Stimulated activated CD8-positive, alpha-beta memory T cell treated with anti-CD3 and anti-CD28 coated beads, Interleukin-15, amount 100 ng/mL, for 48 hours (primary cell): Measurements from ENCODE around the gene NEO1.

Experiments
- DNase-seq, 2 donors: peaks; one replicate each; pipeline ENCODE4 v3.0.0-alpha.2; 2020; ENCODE audit warnings: low read depth in 2 of 2

The NEO1 gene

DNA sequence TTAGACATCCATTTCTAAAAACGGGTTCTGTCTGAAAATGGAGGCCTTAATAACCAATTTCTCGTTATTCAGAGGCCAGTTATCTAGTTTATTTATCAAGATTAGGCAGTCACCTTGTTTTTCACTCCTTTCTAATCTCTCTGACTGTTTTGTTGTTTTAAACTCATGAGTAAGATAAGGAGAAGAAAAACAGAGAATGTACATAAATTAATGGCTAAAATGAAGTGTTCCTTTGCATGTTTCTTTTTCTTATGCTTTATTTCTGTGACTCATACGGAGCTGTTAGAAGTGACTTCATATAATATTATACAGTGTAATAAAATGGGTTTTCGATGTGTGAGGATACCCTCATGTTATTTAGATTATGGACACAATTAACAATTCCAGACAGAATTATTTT is 22.0 kb downstream of the NEO1 start:
- no peak for DNase-seq

DNA sequence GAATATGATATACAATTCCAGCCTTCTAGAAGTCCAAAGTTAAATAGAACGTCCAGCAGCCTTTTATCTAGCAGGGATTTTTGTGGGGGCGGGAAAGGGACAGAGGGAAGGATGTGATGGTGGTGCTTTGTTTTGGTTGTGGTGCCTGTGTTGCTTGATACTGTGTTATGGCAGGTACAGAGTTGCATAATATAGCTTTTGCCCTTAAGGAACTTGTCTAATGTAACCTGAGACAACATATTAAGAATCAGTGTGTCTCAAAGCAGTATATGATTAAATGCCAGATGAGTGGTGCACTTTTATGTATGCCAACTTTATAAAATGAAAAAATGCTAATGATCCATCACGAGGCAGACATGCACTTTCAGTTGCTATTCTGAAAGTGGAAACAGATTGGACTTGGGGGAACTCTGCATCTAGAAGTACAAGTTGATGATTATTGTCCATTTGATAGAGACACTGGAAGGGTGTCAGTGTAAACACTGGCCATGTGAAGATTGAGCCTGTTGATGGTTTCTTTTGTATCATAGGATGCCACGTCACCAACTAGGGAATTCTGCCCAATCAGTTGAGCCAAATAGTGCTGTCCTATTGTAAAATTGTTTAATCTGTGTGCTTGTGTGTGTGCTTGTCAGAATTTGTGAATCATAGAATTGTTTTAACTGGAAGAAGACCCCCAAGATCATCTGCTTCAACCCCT is 23.0 kb downstream of the NEO1 start:
- no peak for DNase-seq

DNA sequence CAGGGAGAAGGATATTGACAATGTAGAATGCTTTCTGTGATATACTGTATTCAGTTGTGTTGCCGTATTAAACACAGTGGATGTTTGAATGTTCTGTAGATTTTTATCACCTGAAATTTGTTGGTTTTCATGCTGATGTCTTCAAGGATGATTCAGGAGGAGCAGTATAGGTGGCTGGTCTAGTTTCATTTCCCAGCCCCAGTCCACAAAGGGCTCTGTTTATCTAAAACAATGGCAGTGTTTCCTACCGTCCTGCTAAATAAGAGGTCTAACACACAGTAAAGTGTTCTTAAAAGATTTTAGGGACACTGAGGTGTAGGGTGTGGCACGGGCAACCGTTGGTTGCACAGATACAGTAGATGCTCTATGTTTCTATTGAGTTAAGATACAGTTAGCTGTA is 26.0 kb downstream of the NEO1 start:
- no peak for DNase-seq

DNA sequence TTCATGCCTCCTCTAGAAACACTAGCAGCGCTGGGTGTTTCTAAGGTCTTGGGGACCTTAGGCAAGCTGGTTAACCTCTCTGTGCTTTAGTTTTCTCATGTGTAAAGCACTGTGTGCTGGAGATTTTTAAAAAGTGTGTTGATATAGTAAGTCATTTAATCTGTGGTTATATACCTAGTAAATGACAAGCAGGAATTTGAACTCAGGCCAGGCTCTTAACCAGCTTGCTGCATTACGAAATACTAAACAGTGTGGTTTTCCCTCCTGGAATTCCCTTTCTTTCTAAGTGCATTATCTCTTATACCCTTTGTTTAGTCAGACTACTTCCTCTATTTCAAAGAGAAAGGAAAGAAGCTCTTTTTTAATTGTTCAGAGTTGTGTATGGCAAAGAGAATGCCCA is 26.5 kb downstream of the NEO1 start:
- no peak for DNase-seq

DNA sequence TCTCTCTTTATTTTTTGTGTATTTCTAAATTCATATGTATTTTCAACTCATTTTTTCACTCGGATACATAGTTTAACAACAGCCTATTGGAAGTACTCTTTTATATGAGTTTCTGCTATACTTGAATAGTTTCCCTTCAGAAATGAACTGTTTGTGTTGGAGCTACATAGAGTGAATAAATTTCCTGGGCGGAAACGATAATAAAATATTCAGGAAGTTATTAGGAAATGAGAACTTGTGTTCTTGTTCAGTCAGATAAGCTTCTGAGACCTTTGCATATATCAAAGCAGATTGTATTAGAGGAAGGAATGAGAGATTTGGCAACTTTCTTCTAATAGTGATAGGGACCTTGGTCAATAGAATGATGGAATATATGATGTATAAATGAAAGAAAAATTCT is 27.3 kb downstream of the NEO1 start:
- DNase-seq, result no peak

DNA sequence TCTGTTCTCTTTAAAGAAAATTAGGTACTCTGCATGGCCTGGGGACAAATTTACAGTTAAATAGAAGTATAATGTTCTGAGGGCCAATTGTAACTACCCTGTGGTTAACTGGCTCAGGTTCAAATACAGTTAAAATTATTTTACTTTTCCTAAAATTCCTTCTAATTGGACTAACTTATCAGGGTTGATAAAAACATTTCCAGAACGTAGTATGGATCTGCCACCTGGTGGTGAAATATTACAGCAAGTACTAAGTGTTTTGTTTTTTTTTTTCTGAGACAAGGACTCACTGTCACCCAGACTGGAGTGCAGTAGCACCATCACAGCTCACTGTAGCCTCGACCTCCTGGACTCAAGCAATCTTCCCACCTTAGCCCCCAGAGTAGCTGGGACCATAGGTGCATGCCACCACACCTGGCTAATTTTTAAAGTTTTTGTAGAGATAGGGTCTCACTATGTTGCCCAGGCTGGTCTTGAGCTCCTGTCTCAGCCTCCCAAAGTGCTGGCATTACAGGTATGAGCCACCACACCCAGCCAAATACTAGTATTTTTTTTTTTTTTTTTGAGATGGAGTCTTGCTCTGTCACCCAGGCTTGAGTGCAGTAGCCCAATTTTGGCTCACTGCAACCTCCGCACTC is 29.2 kb downstream of the NEO1 start:
- DNase-seq, result no peak

DNA sequence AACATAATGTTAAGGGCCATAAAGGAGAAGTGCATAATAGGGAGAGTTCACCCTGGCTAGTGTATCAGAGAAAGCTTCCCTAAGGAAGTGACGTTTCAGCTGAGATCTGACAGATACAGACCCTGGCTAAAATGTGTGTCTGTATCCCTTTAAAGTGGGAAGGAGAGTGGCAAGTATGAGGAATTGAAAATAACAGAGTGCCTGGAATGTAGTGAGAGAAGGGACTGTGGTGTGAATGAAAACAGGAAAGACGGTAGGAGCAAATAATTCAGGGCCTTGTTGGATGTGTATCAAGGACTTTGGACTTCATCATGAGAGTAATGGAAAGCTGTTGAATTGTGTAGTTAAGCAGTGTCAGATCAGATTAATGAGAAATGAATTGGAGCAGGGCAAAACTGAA is 30.5 kb downstream of the NEO1 start:
- no peak for DNase-seq

DNA sequence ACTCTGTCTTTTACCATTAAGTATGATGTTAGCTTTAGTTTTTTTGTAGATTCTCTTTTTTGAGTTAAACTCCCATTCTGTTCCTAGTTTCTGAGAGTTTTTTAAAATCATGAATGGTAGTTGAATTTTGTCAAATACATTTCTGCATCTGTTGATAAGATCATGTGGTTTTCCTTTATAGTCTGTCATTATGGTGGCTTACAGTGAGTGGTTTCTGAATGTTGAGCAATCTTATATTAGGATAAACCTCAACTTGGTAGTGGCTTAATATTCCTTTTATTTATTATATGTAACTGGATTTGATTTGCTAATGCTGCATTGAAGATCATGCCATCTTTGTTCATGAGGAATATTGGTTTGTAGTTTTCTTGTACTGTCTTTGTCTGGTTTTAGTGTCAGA is 34.8 kb downstream of the NEO1 start:
- no peak for DNase-seq

DNA sequence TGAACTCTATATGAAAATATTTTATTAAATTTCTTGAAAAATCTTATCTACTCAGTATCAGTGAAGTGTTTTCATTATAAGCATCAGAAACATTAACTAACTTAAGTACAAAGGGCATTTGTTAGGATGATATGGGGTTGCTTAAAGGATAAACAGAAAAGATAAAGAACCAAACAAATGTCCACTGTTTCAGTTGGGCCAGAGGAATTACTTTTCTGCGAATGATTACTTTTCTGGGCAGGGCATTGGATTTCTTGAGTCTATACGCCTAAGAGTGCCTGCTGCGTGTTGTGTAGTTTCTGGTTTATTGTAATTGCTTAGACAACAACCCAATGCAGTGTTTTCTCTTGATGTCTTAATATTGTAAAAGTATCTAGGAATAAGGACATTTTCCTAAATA is 52.8 kb downstream of the NEO1 start:
- no peak for DNase-seq

DNA sequence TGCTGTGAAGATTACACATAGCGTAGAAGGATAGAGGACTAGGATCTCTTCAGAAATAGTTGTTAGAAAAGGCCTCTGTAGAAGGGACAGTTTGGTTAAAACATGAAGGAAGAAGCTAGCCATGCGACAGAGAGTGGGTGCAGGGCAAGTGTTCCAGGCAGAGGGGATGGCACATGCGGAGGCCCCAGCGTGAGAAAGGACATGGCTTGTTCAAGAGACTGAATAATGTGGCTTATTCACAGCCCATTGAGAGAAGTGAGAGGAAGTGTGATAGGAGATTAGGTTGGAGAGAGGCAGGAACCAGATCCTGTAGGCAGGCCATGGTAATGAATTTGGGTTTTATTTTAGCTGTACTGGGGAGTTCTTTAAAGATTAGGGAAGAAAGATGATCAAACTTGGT is 56.4 kb downstream of the NEO1 start:
- DNase-seq, result no peak

DNA sequence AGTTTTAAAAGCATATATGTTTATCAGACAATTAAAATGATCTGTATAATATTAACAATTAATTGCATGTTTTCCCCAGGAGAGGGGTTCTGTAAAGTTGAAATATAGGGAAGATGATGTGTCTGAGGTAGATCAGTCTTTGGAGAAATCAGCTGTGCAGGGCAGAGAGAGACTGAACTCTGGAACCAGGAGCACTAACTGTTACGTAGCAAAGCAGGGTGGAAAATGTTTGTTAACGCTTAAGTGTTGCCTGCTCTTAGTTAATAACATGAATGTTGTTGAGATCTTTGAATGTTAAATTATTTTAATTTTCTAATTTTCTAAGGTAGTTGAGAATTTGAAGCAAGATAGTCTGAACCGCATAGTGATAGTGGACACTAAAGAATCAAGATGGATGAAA is 57.5 kb downstream of the NEO1 start:
- no peak for DNase-seq

DNA sequence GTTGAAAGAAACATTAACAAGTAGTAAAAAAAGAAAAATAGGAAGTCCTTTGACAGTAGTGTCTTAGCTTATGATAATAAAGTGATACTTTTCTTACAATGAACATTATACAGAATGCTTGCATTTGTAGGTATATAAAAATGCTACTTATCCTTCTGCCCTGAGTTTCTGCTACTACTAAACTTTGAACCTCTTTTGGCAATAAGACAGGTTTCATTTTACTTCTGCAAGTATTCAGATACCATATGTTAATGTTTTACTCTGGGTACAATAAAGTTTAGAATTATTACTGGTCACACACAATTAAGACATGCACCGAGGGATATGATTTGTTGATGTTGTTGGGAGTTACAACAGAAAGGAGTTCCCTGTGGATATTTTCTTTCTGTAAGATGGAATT is 57.9 kb downstream of the NEO1 start:
- no peak for DNase-seq

DNA sequence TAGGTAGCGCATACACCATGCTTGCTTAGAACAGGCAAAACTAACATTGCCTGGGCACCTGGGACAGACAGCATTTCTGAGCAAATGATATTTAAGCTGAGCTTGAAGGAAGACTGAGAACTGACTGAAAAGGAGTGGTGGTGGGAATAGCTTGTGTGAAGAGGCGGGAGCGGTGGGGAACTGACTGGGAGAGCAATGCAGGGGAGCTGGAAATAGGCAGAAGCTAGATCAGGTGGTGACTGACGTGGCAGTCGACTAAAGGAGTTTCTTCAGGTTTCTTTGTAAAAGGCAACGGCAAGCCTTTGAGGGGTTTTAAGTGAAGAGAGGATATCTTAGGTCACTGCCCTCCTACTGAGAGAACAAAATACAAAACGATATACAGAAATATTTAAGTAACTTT is 61.8 kb downstream of the NEO1 start:
- DNase-seq, result no peak

DNA sequence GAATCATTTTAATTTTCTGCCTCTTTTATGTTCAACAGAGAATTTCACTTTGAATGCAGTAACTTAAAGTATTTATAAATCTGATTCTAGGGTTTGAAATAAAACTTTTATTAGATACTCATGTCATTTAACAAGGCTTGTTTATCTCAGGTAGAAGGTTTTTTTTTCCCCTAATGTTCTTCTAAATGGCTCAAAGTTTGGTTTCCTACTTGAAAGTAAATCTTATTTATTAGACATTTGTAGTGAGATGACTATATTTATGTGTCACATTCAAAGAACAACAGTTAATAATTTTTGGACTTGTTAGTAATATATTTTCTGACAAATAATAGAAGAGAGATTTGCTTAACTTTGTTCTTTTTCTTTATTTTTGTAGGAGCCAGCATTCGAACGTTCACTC is 63.9 kb downstream of the NEO1 start:
- no peak for DNase-seq

DNA sequence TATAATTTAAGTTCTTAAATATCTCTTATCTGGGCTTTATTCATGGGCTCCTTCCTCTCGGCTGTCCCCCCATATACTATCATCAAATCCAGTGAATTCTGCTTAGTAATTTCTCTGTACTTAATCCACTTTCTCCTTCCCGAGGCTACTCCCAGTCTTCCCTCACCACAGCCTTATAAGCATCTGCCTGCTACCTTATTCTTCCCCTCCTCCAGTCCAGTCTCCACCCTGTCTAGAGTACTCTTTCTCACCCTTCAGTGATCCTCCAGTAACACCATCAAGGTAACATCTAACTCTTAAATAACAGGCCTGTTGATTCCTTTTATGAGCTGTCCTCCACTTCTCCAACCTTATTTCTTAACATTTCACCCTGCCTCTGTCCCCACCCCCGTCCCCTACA is 65.8 kb downstream of the NEO1 start:
- no peak for DNase-seq

DNA sequence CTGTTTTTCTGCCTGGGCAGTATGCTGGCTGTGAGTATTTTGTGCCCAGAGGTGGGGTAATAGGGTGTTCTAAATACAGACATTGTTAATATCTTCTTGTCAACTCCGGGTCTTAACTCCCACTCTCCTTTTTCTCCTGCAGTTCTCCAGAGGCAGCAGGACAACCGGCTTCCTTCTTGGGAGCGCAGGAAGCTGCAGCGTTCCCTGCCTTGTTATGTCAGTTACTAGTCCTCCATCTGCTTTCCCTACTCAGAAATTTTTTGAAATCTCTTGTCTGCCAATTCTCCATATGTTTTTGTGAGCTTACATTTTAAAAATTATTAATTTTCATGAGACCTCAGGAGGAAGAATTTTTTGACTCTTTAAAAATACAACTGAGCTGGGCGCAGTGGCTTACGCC is 67.2 kb downstream of the NEO1 start:
- DNase-seq, result no peak

DNA sequence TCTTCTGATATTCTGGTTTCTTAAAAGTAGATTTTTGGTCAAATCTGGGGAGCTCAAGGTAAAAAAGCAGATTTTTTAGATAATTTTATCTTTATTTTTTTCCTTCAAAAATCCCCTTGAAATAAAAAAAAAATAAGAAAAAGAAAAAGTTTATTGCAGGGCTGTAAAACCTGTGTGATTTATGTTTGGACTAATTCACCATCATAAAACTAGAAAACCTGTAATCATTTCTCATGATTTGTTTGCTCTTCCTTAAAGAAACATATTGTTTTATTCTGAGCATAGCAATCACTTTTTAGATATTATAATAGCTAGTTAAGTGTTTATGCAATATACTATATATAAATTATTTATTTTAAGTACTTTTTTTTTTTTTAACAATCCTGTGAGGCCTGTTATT is 68.0 kb downstream of the NEO1 start:
- DNase-seq, result no peak

DNA sequence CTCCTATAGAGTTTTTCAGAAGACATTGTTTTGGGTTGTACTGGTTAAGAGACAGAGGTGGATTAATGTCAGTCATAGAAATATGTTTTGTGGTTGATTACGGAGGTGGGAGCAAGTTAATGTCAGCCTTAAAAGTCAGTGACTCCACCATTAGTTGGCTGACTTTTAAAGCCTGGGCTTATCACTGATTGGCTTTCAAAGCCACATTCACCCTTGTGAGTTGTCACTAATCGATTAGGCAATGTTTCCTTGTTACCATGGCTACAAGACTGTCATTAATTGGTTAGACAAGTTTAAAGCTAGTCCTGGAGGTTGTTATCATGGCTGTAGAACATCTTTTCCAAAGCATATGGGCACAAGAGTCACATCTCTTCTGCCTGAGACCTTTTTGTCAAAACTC is 73.0 kb downstream of the NEO1 start:
- no peak for DNase-seq

DNA sequence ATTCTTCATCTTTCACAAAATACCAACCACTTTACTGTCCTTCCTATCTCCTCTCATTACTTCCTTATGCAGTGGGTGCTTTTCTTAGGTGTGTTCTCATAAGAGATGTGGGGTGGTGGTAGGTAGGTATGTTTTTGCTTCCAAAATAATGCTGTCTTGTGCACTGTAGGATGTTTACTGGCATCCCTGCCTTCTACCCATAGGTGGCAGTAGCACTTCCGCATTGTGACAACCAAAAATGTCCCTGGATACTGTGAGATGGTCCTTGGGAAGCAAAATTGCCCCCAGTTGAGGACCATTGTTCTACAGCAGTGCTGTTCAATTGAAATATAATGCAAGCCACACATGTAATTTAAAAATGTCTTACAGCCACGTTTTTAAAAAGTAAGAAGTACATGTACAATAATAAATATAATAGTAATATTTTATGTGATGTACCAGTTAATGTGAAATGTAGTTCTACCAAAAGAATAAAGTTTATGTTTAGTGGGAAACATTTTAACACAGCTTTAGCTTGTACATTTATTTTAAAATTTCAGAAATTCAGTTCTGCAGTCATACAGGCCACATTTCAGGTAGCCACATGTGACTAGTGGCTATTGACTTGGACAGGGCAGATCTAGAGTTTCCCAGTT is 75.2 kb downstream of the NEO1 start:
- no peak for DNase-seq

DNA sequence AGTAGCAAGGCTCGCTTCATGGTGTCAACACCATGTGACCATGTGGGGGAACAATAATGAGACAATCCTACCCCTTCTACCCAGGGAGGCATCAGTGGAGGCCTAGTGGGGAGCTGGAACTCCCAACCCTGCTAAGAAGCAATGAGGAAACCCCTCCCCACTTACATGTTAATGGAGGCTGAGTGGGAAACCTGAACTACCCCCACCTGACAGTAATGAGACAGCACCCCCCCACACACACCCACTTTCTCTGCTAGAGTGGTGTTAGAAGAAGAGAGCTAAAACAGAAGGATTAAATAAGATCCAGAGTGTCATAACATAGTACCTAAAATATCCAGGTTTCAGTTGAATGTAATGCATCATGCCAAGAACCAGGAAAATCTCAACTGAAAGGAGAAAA is 78.6 kb downstream of the NEO1 start:
- DNase-seq, result no peak

DNA sequence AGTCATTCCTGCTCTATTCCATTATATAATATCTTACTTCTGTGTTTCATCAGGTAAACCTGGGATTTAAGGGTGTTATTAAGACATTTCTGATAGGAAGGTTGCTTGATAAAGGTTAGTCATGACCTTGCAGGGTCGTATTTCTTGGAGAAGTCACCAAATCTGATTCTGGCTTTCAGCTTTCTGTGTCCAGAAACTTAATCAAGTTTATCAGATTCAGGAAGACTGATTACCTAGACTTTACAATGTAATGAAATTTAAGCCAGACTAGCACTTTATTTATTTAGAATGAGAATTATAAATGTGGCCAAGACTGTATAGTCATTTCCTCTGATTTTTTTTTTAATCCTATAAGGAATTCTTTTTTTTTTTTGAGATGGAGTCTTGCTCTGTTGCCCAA is 81.9 kb downstream of the NEO1 start:
- DNase-seq, result no peak

DNA sequence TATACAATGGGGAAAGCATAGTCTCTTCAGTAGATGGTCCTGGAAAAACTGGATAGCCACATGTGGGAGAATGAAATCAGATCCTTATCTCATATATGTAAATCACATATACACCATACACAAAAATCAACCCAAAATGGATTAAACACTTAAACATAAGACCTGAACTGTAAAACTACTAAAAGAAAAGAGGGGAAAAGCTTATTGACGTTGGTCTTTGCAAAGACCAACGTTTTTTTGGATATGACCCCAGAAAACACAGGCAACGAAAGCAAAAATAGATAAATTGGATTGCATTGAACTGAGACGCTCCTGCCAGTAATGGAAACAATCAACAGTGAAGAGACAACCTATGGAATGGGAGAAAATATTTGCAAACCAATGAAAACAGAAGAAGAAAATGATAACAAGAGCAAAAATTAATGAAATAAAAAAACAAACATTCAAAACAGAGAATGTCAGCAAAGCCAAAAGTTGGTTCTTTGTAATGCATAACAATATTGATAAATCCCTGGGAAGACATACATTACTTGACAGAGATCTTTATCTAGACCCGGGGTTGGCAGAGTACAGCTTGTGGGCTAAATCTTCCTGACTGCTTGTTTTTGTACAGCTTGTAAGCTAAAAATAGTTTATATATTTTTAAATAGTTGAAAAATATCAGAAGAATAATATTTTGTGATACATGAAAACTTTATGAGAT is 86.9 kb downstream of the NEO1 start:
- no peak for DNase-seq
